ENCODE data around the gene MEST. TPM values are rescaled to one million over a fixed set of nuclear protein-coding genes. Genes with fewer than 3 reads are reported as not detected.

Gene MEST
- total and polyA plus RNA-seq, 2 donors (not counting 3 experiments of a cell fraction or from before 2014, with no cell fraction given): 46.7 to 52.6 TPM

DNA sequence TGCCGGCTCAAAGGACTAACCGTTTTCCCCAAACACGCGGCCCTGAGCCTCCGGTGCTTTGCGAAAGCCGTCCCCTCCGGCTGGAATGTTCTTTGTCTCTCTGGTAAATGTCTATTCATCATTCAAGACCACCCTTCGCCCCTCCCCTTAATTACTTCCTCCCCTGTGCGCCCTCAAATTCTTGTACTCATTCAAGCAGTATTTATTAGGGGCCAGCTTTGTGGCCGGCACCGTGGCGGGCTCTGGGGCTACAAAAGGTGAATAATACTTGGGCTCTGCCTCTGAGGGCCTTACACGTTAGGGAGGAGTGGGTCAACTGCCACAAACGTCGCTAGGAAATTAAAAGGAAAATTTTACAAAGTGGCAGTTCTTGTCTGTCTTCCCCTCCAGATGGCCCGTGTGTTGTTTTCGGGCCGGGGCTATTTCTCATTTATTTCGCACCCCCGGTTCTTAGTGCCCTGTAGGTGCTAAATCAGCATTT, 1.5 kb upstream of the MEST start:
- ChIA-PET CTCF (interaction anchor here (1.6 kb wide), 1 partner anchor 248 kb away, joined by 5 read pairs; no protein-coding TSS in a partner anchor), POLR2A (no interaction called here)
- Histone ChIP-seq H3K27me3 (ENCODE audit: control insufficient read depth in 2 of 2, insufficient read depth in 2 of 2, low read length in 2 of 2) (no peaks in the 10 kb centered on the region), H3K79me2 (ENCODE audit: control insufficient read depth, insufficient read depth, low read length) (no peaks in the 10 kb centered on the region), H3K4me1 (ENCODE audit: control insufficient read depth, extremely low read depth, insufficient read depth, low read length) (peaks cover 37% of the 10 kb centered on the region), H2AFZ (ENCODE audit: low read depth, low read length) (peak overlapping the region; percentile 60), H3K4me3 (replicated peaks in 1 of 3; ENCODE audit: insufficient read depth in 1 of 3, low read depth in 1 of 3, low read length in 3 of 3) (peak overlapping the region in 1 of 3 experiments; percentile 7), H3K4me2 (ENCODE audit: insufficient read depth, low read length) (peak overlapping the region; percentile 72), H4K20me1 (replicated peaks; ENCODE audit: control insufficient read depth, extremely low read depth, insufficient read depth, low read length) (no peaks in the 10 kb centered on the region), H3K27ac (ENCODE audit: insufficient read depth, low read depth, low read length) (peak overlapping the region; percentile 74), H3K9me1 (replicated peaks; ENCODE audit: control insufficient read depth, extremely low read depth, insufficient read depth, low read length) (no peaks in the 10 kb centered on the region), H3K36me3 (ENCODE audit: control insufficient read depth in 2 of 2, extremely low read depth in 1 of 2, insufficient read depth in 2 of 2, low read length in 2 of 2) (no peaks in the 10 kb centered on the region), H3K9ac (replicated peaks; ENCODE audit: extremely low read depth, insufficient read depth, low read length) (no peak overlapping the region), H3K9me3 (replicated peaks; ENCODE audit: control insufficient read depth, insufficient read depth, low read length) (no peaks in the 10 kb centered on the region)
- FAIRE-seq (no peak), DNase-seq (ENCODE audit: low read depth, low spot score) (peak; percentile 15)
- dilution Hi-C loops (cut with MboI; ENCODE audit: extremely low pct_ligation_motif_present, low sequenced_read_pairs) (no loop called here), intact Hi-C loops (cut with micrococcal nuclease) (loop anchor here (1.0 to 2.0 kb wide), 2 partner anchors 248 to 418 kb away; no protein-coding TSS in a partner anchor)
- TF ChIP-seq, protein P1, sequence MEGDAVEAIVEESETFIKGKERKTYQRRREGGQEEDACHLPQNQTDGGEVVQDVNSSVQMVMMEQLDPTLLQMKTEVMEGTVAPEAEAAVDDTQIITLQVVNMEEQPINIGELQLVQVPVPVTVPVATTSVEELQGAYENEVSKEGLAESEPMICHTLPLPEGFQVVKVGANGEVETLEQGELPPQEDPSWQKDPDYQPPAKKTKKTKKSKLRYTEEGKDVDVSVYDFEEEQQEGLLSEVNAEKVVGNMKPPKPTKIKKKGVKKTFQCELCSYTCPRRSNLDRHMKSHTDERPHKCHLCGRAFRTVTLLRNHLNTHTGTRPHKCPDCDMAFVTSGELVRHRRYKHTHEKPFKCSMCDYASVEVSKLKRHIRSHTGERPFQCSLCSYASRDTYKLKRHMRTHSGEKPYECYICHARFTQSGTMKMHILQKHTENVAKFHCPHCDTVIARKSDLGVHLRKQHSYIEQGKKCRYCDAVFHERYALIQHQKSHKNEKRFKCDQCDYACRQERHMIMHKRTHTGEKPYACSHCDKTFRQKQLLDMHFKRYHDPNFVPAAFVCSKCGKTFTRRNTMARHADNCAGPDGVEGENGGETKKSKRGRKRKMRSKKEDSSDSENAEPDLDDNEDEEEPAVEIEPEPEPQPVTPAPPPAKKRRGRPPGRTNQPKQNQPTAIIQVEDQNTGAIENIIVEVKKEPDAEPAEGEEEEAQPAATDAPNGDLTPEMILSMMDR (IDR thresholded peaks at IDR 0.05; ENCODE audit: extremely low read depth in 1 of 2, insufficient read depth in 1 of 2, low read depth in 1 of 2, low read length in 2 of 2): no peak
- TF ChIP-seq MYC (IDR thresholded peaks at IDR 0.05; ENCODE audit: low read depth, low read length): no peak
- BruUV-seq (replicated peaks): no TSS peak

DNA sequence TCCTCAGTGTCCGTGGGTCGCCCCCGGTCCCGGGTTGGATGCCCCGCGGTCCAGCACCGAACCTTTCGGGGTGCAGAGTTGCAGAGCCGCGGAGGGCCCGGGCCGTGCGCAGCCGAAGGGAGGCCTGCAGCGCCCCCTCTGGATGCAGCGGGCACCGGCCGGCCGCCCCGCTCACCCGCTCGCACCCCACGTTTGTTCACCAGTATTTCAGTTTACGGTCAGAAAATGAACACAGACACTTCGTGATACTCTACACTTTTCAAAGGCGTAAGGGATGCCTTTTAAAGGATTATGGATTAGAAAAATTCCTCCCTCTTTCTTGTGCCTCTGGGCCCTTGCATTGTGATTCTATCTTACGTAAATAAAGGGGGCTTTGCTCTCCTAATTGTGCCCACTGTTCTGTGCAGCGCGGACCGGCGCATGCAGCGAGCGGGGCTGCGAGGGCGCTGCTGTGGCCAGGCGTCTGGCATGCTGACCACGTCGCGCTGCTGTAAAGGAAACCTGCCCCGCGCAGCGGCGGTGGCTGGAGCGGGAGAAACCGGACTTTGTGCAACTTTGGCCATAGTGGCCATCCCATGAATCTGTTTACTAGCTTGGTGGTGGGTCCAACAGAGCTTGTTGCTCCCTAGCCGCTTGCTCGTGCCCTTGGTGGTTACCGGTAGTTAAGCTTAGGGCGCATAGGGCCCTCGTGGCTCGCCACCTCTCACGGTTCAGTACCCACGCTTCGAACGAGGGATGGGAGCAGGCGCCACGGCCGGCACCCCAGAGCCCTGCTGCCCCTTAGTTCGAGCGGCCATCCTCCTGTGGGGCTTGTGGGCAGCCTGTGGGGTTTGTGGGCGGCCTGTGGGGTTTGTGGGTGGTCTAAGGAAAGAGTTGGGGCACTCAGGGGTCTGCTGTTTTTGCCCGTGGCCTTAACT, 739 bp upstream of the MEST start:
- intact Hi-C loops (cut with micrococcal nuclease): loop anchor here (1.0 to 2.0 kb wide), 2 partner anchors 249 to 418 kb away; no protein-coding TSS in a partner anchor
- ChIA-PET CTCF (interaction anchor here (0.9 to 1.7 kb wide), 4 partner anchors 177 to 286 kb away, joined by 3 to 5 read pairs (median 4); partner anchors contain the start of genes COPG2 and TMEM209), POLR2A (no interaction called here)
- no peaks in the 10 kb centered on the region for H3K9me3 ChIP-seq (replicated peaks; ENCODE audit: control insufficient read depth, insufficient read depth, low read length)
- DNase-seq (ENCODE audit: low read depth, low spot score) (peak; percentile 62), FAIRE-seq (no peak)
- H3K27me3 ChIP-seq (ENCODE audit: control insufficient read depth in 2 of 2, insufficient read depth in 2 of 2, low read length in 2 of 2): no peaks in the 10 kb centered on the region
- no TSS peak for BruUV-seq (replicated peaks)
- dilution Hi-C loops (cut with MboI; ENCODE audit: extremely low pct_ligation_motif_present, low sequenced_read_pairs): no loop called here
- H3K9ac ChIP-seq (replicated peaks; ENCODE audit: extremely low read depth, insufficient read depth, low read length): no peak overlapping the region
- no peaks in the 10 kb centered on the region for H3K9me1 ChIP-seq (replicated peaks; ENCODE audit: control insufficient read depth, extremely low read depth, insufficient read depth, low read length)
- H3K36me3 ChIP-seq (ENCODE audit: control insufficient read depth in 2 of 2, extremely low read depth in 1 of 2, insufficient read depth in 2 of 2, low read length in 2 of 2): no peaks in the 10 kb centered on the region
- H3K4me2 ChIP-seq (ENCODE audit: insufficient read depth, low read length): peak overlapping the region; percentile 39
- H3K79me2 ChIP-seq (ENCODE audit: control insufficient read depth, insufficient read depth, low read length): no peaks in the 10 kb centered on the region
- no peak for TF ChIP-seq GATA2 (IDR thresholded peaks at IDR 0.05; ENCODE audit: insufficient read depth, insufficient read length, low read depth, low read length)
- TF ChIP-seq, protein P1 (IDR thresholded peaks at IDR 0.05; ENCODE audit: extremely low read depth in 1 of 2, insufficient read depth in 1 of 2, low read depth in 1 of 2, low read length in 2 of 2): peak; percentile 53 to 67
- no peak overlapping the region for H3K27ac ChIP-seq (ENCODE audit: insufficient read depth, low read depth, low read length)
- no peaks in the 10 kb centered on the region for H4K20me1 ChIP-seq (replicated peaks; ENCODE audit: control insufficient read depth, extremely low read depth, insufficient read depth, low read length)
- peaks cover 37% of the 10 kb centered on the region for H3K4me1 ChIP-seq (ENCODE audit: control insufficient read depth, extremely low read depth, insufficient read depth, low read length)
- peak overlapping the region; percentile 60 for H2AFZ ChIP-seq (ENCODE audit: low read depth, low read length)
- H3K4me3 ChIP-seq (replicated peaks in 1 of 3; ENCODE audit: insufficient read depth in 1 of 3, low read depth in 1 of 3, low read length in 3 of 3): peak overlapping the region in 1 of 3 experiments; percentile 55
